ENCODE data around the gene FSTL5.

GRCh38 chr4:162101337-162101736 lies 62.5 kb downstream of the FSTL5 start:
- TF ChIP-seq HDGF (IDR thresholded peaks at IDR 0.05; ENCODE audit: borderline replicate concordance) (no peak), FOXM1 (IDR thresholded peaks at IDR 0.05; ENCODE audit: borderline replicate concordance) (no peak), CTBP1 (IDR thresholded peaks at IDR 0.05; ENCODE audit: borderline replicate concordance) (no peak), FOXA1 (IDR thresholded peaks at IDR 0.05) (no peak), TARDBP (IDR thresholded peaks at IDR 0.05) (no peak), NFRKB (IDR thresholded peaks at IDR 0.05) (no peak), SP1 (IDR thresholded peaks at IDR 0.05) (no peak), FOXK2 (IDR thresholded peaks at IDR 0.05) (no peak), ARNT (IDR thresholded peaks at IDR 0.05) (no peak), SUZ12 (IDR thresholded peaks at IDR 0.05) (no peak), PKNOX1 (IDR thresholded peaks at IDR 0.05) (no peak)
